Measurements from ENCODE around the gene HS6ST1.

Gene HS6ST1

GRCh38 chr2:128310761-128311160 lies 7.9 kb downstream of the HS6ST1 start:
- Histone ChIP-seq H3K27me3 (ENCODE audit: insufficient read depth, low read length) (no peaks in the 10 kb centered on the region), H3K79me2 (ENCODE audit: insufficient read depth, low read length) (no peaks in the 10 kb centered on the region), H3K9me2 (ENCODE audit: low read depth, low read length) (no peaks in the 10 kb centered on the region), H3K9ac (ENCODE audit: low read length) (no peak overlapping the region), H3K4me3 (ENCODE audit: low read depth, low read length, poor library complexity, severe bottlenecking) (no peak overlapping the region), H3K4me2 (ENCODE audit: low read length) (no peak overlapping the region), H2AFZ (ENCODE audit: low read length) (no peak overlapping the region), H3K4me1 (ENCODE audit: insufficient read depth, low read length, severe bottlenecking) (no peaks in the 10 kb centered on the region), H3K27ac (ENCODE audit: low read depth, low read length, poor library complexity, severe bottlenecking) (no peak overlapping the region), H3K36me3 (ENCODE audit: insufficient read depth, low read length) (no peaks in the 10 kb centered on the region; the same call in 1 of the 2 replicates), H3F3A (ENCODE audit: insufficient read depth, low read length) (no peaks in the 10 kb centered on the region), H3K9me3 (ENCODE audit: low read length) (no peaks in the 10 kb centered on the region), H4K20me1 (ENCODE audit: insufficient read depth, low read length) (no peaks in the 10 kb centered on the region; the same call in 1 of the 2 replicates)
- no peak for TF ChIP-seq EZH2 (IDR thresholded peaks at IDR 0.05; ENCODE audit: borderline replicate concordance, low read length)
- no peak for TF ChIP-seq CTCF (IDR thresholded peaks at IDR 0.05; ENCODE audit: low read length)

- no peaks in the 10 kb centered on the region; the same call in 1 of the 2 replicates for H4K20me1 ChIP-seq (ENCODE audit: insufficient read depth, low read length)
- H3K27ac ChIP-seq (ENCODE audit: low read depth, low read length, poor library complexity, severe bottlenecking), result no peak overlapping the region
- no peaks in the 10 kb centered on the region for H3K27me3 ChIP-seq (ENCODE audit: insufficient read depth, low read length)
Observed at GRCh38 chr2:128310094-128310716, 8.5 kb downstream of the HS6ST1 start.

DNA sequence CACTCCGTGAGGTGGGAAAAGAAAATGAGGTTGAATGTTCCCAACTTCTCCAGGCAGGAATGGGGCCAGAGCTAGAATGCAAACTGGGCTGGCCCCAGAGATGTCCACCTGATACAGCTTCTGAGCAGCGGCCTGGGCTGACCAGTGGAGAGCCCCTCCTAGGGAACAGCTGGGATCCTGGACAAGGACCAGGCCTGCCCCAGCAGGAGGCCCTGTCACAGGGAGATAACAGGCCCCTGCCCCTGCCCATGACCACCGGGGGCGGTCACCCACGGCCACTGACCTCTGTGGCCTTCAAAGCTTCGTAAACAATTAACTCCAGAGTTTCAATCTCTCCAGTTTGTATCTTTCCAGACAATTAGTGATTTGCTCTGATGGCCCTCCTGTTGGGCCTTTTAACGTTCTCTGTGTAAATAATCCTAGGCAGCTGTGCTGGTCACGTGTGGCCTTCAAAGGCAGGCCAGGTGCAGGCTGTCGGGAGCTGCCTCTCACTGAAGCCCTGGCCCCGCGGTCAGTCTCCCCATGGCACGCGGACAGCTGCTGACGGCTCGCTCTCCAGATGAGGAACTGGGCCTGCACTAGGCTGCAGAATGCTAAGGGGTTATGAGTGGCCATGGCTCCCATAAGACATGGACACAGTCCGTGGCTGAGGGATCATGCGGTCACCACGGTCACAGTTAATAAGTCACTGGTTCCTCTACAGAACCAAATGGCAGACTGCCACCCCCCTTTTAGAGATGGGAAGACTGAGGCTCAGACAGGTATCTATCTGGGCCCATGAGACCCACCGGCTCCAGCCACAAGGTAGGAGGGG lies 9.2 kb downstream of the HS6ST1 start:
- no peaks in the 10 kb centered on the region for H3K27me3 ChIP-seq (ENCODE audit: insufficient read depth, low read length)
- no peak overlapping the region for H3K4me2 ChIP-seq (ENCODE audit: low read length)
- no peak overlapping the region for H3K9ac ChIP-seq (ENCODE audit: low read length)
- no peak overlapping the region for H2AFZ ChIP-seq (ENCODE audit: low read length)
- H4K20me1 ChIP-seq (ENCODE audit: insufficient read depth, low read length), result no peaks in the 10 kb centered on the region; the same call in 1 of the 2 replicates
- H3K9me2 ChIP-seq (ENCODE audit: low read depth, low read length), result no peaks in the 10 kb centered on the region
- no peaks in the 10 kb centered on the region for H3K36me3 ChIP-seq (ENCODE audit: insufficient read depth, low read length)
- H3K4me3 ChIP-seq (ENCODE audit: low read depth, low read length, poor library complexity, severe bottlenecking), result no peak overlapping the region
- H3K27ac ChIP-seq (ENCODE audit: low read depth, low read length, poor library complexity, severe bottlenecking), result no peak overlapping the region
- no peaks in the 10 kb centered on the region for H3K79me2 ChIP-seq (ENCODE audit: insufficient read depth, low read length)
- H3F3A ChIP-seq (ENCODE audit: insufficient read depth, low read length), result no peaks in the 10 kb centered on the region
- no peaks in the 10 kb centered on the region for H3K4me1 ChIP-seq (ENCODE audit: insufficient read depth, low read length, severe bottlenecking)
- TF ChIP-seq CTCF (IDR thresholded peaks at IDR 0.05; ENCODE audit: low read length) (no peak), EZH2 (IDR thresholded peaks at IDR 0.05; ENCODE audit: borderline replicate concordance, low read length) (no peak)
- no peaks in the 10 kb centered on the region for H3K9me3 ChIP-seq (ENCODE audit: low read length)

More at GRCh38 chr2:128310094-128310716, 8.5 kb downstream of the HS6ST1 start:
- Histone ChIP-seq H3K9me3 (ENCODE audit: low read length) (no peaks in the 10 kb centered on the region), H3K4me3 (ENCODE audit: low read depth, low read length, poor library complexity, severe bottlenecking) (no peak overlapping the region), H3K9ac (ENCODE audit: low read length) (no peak overlapping the region), H3K4me2 (ENCODE audit: low read length) (no peak overlapping the region), H2AFZ (ENCODE audit: low read length) (no peak overlapping the region), H3K9me2 (ENCODE audit: low read depth, low read length) (no peaks in the 10 kb centered on the region), H3K36me3 (ENCODE audit: insufficient read depth, low read length) (no peaks in the 10 kb centered on the region; the same call in 1 of the 2 replicates), H3K79me2 (ENCODE audit: insufficient read depth, low read length) (no peaks in the 10 kb centered on the region), H3K4me1 (ENCODE audit: insufficient read depth, low read length, severe bottlenecking) (no peaks in the 10 kb centered on the region), H3F3A (ENCODE audit: insufficient read depth, low read length) (no peaks in the 10 kb centered on the region)
- TF ChIP-seq EZH2 (IDR thresholded peaks at IDR 0.05; ENCODE audit: borderline replicate concordance, low read length) (no peak), CTCF (IDR thresholded peaks at IDR 0.05; ENCODE audit: low read length) (no peak)

Measured in OCI-LY1 (cell line).